Testis (tissue), 3 donors: ENCODE data around the gene BICRAL. TPM values are rescaled to one million over a fixed set of nuclear protein-coding genes. Genes with fewer than 3 reads are reported as not detected.
A peak's percentile ranks its signal among the peaks of the same experiment; 100 is the strongest.
"Not testable (repeated sequence)": the region's sequence is repeated elsewhere in the genome, so short reads cannot be mapped to it uniquely, and the experiment has no call there.

Experiments used
- DNase-seq: peaks from one replicate; pipeline ENCODE4 v3.0.0-alpha.2; 2019
- H3K27ac ChIP-seq, 2 donors: fragments of 200-600 bp; sonication (generic); one replicate each; pipeline ENCODE4 v1.5.1; 2019
- H3K27me3 ChIP-seq: fragments of 200-600 bp; sonication (generic); one replicate; pipeline ENCODE4 v1.5.1; 2019
- H3K36me3 ChIP-seq: fragments of 200-600 bp; sonication (generic); one replicate; pipeline ENCODE4 v1.5.1; 2017; ENCODE audit warnings: low read depth; ENCODE audit errors: missing control alignments
- H3K4me1 ChIP-seq: fragments of 200-600 bp; sonication (generic); one replicate; pipeline ENCODE4 v1.5.1; 2019
- H3K4me3 ChIP-seq, 2 donors: fragments of 200-600 bp; sonication (generic); one replicate each; pipeline ENCODE4 v1.5.1; 2017 to 2019
- H3K9me3 ChIP-seq: fragments of 200-600 bp; sonication (generic); one replicate; pipeline ENCODE4 v1.5.1; 2017
- POLR2A ChIP-seq: fragments of 450-650 bp; IDR thresholded peaks from one replicate; pipeline ENCODE4 v1.6.1; 2017; ENCODE audit warnings: antibody characterized with exemption, mild to moderate bottlenecking, moderate library complexity
- WGBS, 2 donors: methylation state at CpG; one replicate each; pipeline ENCODE4 v1.1.5; 2018; 5-methylcytosine and 5-hydroxymethylcytosine counted together
- intact Hi-C: fragments of 100-400 bp; cut with DNase I; formaldehyde crosslinking; loops from one replicate; pipeline ENCODE4 v1.15.1; 2023; ENCODE audit warnings: low total_unique reads
- polyA plus RNA-seq: library from polyadenylated mRNA; stranded (reverse); fragments of 350-450 nt; fragmentation: Illumina TruSeq; extraction: RNeasy Lipid Tissue Mini Kit (QIAGEN cat#74804); gene quantifications from one replicate; pipeline ENCODE4 v1.2.3, GENCODE V29; 2014; ENCODE audit warnings: low read depth, low replicate concordance; ENCODE audit not compliant: insufficient read depth
- total RNA-seq, 2 donors: library from RNA; depleted of rRNA; stranded (reverse); fragments of >200 nt; gene quantifications; one replicate each; pipeline ENCODE4 v1.2.3, GENCODE V29; 2016
- TF ChIP-seq, protein P1 (sequence below), 3 experiments: fragments of 450-650 bp in 2 of 3; fragments of 200-600 bp in 1 of 3; sonication (generic) in 1 of 3; IDR thresholded peaks; one replicate each; pipeline ENCODE4 v1.5.1; 2016 to 2019; ENCODE audit warnings: antibody characterized with exemption in 3 of 3, mild to moderate bottlenecking in 2 of 3, moderate library complexity in 1 of 3

The BICRAL gene
- total and polyA plus RNA-seq, 3 donors from 2014 or later, result 12.5 to 21.1 (median 20.4) TPM

GRCh38 chr6:42805297-42805861 is 23.5 kb downstream of the BICRAL start:
- 90 to 91% methylated on average over 7 of the region's 7 CpGs for WGBS, 2 donors
- Histone ChIP-seq H3K4me3 (no peak overlapping the region), H3K27me3 (no peaks in the 10 kb centered on the region), H3K36me3 (no peaks in the 10 kb centered on the region), H3K9me3 (no peaks in the 10 kb centered on the region), H3K4me1 (no peaks in the 10 kb centered on the region), H3K27ac (no peak overlapping the region)
- intact Hi-C loops, result no loop called here
- DNase-seq, result no peak
- TF ChIP-seq, protein P1, sequence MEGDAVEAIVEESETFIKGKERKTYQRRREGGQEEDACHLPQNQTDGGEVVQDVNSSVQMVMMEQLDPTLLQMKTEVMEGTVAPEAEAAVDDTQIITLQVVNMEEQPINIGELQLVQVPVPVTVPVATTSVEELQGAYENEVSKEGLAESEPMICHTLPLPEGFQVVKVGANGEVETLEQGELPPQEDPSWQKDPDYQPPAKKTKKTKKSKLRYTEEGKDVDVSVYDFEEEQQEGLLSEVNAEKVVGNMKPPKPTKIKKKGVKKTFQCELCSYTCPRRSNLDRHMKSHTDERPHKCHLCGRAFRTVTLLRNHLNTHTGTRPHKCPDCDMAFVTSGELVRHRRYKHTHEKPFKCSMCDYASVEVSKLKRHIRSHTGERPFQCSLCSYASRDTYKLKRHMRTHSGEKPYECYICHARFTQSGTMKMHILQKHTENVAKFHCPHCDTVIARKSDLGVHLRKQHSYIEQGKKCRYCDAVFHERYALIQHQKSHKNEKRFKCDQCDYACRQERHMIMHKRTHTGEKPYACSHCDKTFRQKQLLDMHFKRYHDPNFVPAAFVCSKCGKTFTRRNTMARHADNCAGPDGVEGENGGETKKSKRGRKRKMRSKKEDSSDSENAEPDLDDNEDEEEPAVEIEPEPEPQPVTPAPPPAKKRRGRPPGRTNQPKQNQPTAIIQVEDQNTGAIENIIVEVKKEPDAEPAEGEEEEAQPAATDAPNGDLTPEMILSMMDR (IDR thresholded peaks at IDR 0.05), result no peak
- no peak for TF ChIP-seq POLR2A

GRCh38 chr6:42806359-42806758 is 24.5 kb downstream of the BICRAL start:
- H3K27me3 ChIP-seq, DNase-seq, intact Hi-C loops, H3K4me3 ChIP-seq, H3K36me3 ChIP-seq, H3K4me1 ChIP-seq, H3K9me3 ChIP-seq, H3K27ac ChIP-seq: not testable (repeated sequence)
- WGBS, 2 donors, result 97 to 99% methylated on average over 7 of the region's 7 CpGs

DNA sequence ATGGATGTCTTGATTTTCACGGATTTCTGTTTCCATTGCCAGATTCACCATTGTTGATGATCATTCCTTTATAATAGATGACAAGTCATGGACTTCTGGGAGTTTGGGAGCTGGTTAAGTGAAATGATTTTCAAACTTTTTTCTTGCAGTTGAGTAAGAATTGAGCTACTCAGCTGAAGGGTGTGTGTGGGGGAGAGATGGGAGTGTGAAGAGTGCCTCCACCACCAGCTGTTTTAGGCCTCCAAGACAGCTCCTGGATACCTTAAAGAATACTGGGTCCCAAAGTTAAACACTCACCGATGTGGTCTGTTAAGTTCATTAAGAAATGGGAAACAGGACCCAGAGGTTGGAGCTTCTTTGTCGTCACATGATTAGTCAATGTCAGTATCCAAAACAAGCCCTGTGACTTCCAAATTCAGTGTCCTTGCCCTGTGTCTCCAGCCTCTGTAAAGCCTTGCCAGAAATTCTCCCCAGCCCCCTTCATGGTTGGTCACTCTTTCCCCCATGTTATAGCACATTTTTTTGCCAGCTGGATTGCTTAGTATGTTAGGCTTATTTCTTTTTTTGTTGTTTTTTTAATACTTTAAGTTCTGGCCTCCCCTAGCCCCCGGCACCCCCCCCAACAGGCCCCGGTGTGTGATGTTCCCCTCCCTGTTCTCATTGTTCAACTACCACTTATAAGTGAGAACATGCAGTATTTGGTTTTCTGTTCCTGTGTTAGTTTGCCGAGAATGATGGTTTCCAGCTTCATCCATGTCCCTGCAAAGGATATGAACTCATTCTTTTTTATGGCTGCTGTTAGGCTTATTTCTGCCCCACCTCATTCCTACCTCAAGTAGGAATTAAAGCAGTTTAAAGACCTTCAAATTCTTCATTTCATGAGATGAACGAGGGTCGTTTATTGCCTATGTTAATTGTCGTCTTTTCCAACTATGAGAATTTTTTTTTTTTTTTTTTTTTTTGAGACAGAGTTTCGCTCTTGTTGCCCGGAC is 26.9 kb downstream of the BICRAL start:
- no peaks in the 10 kb centered on the region for H3K9me3 ChIP-seq
- H3K27me3 ChIP-seq, result no peaks in the 10 kb centered on the region
- no peak for DNase-seq
- WGBS, 2 donors, result 57 to 64% methylated on average over 11 of the region's 11 CpGs
- intact Hi-C loops, result no loop called here
- H3K4me3 ChIP-seq, result no peak overlapping the region
- TF ChIP-seq, protein P1 (IDR thresholded peaks at IDR 0.05), result no peak
- TF ChIP-seq POLR2A, result no peak
- peak overlapping the region; percentile 16 to 22 for H3K27ac ChIP-seq
- no peaks in the 10 kb centered on the region for H3K4me1 ChIP-seq
- H3K36me3 ChIP-seq, result no peaks in the 10 kb centered on the region

GRCh38 chr6:42813074-42813645 is 31.3 kb downstream of the BICRAL start:
- Histone ChIP-seq H3K4me3 (no peak overlapping the region), H3K36me3 (no peaks in the 10 kb centered on the region), H3K9me3 (no peaks in the 10 kb centered on the region), H3K27me3 (no peaks in the 10 kb centered on the region), H3K4me1 (no peaks in the 10 kb centered on the region), H3K27ac (no peak overlapping the region)
- intact Hi-C loops, result no loop called here
- DNase-seq, result no peak
- no peak for TF ChIP-seq POLR2A
- TF ChIP-seq, protein P1 (IDR thresholded peaks at IDR 0.05), result no peak
- 70 to 77% methylated on average over 2 of the region's 2 CpGs for WGBS, 2 donors

- no peaks in the 10 kb centered on the region for H3K9me3 ChIP-seq
- no peaks in the 10 kb centered on the region for H3K27me3 ChIP-seq
- H3K36me3 ChIP-seq, result no peaks in the 10 kb centered on the region
- no peak overlapping the region for H3K27ac ChIP-seq
- no peak for DNase-seq
- intact Hi-C loops, result no loop called here
- TF ChIP-seq, protein P1 (IDR thresholded peaks at IDR 0.05), result no peak
- no peak for TF ChIP-seq POLR2A
- no peak overlapping the region for H3K4me3 ChIP-seq
- H3K4me1 ChIP-seq, result no peaks in the 10 kb centered on the region
- 89 to 91% methylated on average over 5 of the region's 5 CpGs for WGBS, 2 donors
Measured at GRCh38 chr6:42813906-42814444, 32.1 kb downstream of the BICRAL start.

- H3K27ac ChIP-seq, H3K27me3 ChIP-seq, H3K4me3 ChIP-seq, H3K9me3 ChIP-seq, DNase-seq, intact Hi-C loops, H3K4me1 ChIP-seq, H3K36me3 ChIP-seq: not testable (repeated sequence)
- 83 to 89% methylated on average over 8 of the region's 8 CpGs for WGBS, 2 donors
Measured at GRCh38 chr6:42815726-42816125, 33.9 kb downstream of the BICRAL start.
